HG02884 (cell line): ENCODE measurements around the gene RAD9A.
"Not testable (repeated sequence)": the region's sequence is repeated elsewhere in the genome, so short reads cannot be mapped to it uniquely, and the experiment has no call there.

Experiments used
- ATAC-seq: cut with Tn5 transposase; IDR thresholded peaks from one replicate; pipeline ENCODE4 v1.9.1; 2021; ENCODE audit warnings: mild to moderate bottlenecking, moderate library complexity; ENCODE audit not compliant: unreplicated experiment

Gene RAD9A

GRCh38 chr11:67422891-67423290 is 31.1 kb downstream of the RAD9A start:
- ATAC-seq = no peak

GRCh38 chr11:67423466-67423865 is 31.7 kb downstream of the RAD9A start:
- ATAC-seq = no peak

GRCh38 chr11:67423891-67424613 is 32.3 kb downstream of the RAD9A start:
- ATAC-seq = no peak

GRCh38 chr11:67427364-67427859 is 35.6 kb downstream of the RAD9A start:
- not testable (repeated sequence) for ATAC-seq

DNA sequence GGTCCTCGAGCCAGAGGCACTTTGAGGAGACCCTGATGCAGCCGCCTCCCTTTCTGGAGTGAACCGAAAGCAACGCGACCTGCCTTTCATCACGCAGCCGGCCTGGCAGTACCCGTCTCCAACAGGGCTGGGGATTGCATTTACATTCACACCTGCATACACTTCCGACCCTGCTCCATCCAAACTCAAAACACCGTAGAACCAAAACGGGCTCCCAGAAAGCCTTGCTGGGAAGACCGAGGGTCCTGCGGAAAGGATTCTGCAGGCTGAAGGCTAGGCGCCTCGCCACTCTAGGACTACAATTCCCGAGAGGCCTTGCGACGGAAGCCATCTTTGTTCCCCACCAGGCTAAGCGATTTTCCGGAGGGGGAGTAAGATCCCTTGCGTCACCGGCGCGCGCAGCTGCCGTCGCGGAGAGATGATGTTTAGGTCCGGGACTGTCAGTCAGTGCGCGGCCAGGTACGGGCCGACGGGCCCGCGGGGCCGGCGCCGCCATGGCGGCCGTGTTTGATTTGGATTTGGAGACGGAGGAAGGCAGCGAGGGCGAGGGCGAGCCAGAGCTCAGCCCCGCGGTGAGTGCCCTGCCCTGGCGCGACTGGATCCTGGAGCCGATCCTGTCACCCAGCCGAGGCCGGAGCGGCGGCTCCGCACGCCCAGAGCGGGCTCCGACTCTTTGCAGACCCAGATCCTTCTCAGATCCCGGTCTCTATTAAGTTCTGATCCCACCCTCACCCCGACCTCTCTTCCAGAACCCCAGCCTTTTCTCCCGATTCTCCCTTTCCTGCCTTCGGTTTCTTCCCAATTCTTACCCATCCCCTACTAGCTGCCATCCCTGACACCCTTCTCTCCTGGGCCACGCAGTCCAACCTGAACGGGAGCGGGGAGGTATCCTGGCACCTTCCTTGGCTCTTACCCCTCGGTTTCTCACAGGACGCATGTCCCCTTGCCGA is 36.5 kb downstream of the RAD9A start, which contains the start of gene RPS6KB2:
Gene RPS6KB2, plus strand, starts transcription at position 443 of the 950 bp plus-strand sequence. Its CDS starts 52 bp downstream, at position 495.
- peak; percentile 64 for ATAC-seq

DNA sequence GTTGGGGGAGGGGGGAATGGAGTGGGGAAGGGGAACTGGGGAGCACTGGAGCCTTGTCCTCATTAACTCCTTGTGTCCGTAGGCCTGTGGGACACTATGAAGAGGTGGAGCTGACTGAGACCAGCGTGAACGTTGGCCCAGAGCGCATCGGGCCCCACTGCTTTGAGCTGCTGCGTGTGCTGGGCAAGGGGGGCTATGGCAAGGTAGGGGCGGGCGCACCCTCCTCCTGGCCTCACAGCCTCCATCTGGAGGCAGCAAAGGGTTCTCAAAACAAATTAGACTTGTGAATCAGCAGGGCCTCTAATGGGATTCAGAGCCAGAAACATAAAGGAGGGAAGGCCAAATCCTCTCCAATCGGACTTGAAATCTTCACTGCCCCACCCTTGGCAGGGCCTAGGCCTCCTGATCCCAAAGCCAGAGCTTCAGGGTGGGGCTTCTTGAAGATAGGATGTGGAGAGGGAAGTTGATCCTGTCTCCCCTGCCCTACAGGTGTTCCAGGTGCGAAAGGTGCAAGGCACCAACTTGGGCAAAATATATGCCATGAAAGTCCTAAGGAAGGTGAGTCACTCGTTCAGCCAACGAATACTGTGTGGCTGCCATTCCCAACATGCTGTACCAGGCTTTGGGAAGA is 37.4 kb downstream of the RAD9A start:
- no peak for ATAC-seq

GRCh38 chr11:67429722-67430121 is 37.9 kb downstream of the RAD9A start:
- no peak for ATAC-seq

GRCh38 chr11:67431346-67432249 is 39.8 kb downstream of the RAD9A start:
- ATAC-seq = no peak

DNA sequence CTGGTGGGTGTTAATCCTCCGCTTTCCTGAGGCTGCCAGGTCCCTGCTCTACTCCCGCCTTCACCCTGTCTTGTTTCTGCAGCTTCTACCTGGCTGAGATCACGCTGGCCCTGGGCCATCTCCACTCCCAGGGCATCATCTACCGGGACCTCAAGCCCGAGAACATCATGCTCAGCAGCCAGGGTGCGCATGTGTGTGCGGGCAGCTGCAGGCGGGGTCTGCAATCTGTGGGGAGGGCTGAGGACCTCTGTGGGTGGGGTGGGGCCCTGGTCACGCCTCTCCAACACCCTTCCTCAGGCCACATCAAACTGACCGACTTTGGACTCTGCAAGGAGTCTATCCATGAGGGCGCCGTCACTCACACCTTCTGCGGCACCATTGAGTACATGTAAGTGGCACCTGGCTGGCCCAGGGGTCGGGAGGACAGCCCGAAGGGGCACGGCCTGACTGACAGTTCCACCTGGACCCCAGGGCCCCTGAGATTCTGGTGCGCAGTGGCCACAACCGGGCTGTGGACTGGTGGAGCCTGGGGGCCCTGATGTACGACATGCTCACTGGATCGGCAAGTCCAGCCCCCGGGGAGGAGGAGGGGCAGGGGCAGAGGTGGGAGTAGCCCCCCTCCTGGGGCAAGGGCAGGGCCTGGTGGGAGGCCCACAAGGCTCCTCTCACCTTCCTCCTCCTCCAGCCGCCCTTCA is 41.0 kb downstream of the RAD9A start:
- ATAC-seq = no peak

DNA sequence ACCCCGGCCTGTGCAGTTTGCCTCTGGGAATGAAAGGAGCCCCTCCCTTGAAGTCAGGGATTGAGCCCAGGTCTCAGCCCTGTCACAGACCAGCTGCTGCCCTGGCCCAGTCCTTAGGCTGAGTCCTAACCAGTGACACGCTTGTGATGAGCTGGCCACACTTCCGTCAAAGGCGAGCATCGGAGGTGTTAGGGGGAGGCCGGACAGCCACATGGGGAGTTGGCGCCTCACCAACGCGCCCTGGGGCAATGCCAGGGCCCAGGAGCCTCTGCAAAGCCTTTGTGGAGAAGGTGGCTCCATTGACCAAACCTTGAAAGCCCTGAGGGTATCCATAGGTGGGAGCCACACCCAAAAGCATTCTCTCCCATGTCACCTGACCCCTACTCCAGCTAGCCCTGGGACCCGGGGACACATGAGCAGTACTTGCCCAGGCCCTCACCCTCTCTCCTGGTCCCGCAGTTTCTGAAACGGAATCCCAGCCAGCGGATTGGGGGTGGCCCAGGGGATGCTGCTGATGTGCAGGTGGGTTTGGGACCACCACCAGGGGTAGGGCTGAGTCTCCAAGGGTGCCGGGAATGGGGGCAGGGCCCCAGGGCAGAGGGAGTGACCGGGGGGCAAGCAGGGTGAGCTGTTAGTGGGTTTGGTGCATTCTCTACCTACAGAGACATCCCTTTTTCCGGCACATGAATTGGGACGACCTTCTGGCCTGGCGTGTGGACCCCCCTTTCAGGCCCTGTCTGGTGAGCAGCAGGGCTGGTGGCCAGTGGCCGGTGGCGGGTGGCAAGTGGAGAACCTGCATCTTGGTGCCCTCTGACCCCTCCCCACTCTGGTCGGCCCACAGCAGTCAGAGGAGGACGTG is 42.0 kb downstream of the RAD9A start:
- no peak for ATAC-seq

DNA sequence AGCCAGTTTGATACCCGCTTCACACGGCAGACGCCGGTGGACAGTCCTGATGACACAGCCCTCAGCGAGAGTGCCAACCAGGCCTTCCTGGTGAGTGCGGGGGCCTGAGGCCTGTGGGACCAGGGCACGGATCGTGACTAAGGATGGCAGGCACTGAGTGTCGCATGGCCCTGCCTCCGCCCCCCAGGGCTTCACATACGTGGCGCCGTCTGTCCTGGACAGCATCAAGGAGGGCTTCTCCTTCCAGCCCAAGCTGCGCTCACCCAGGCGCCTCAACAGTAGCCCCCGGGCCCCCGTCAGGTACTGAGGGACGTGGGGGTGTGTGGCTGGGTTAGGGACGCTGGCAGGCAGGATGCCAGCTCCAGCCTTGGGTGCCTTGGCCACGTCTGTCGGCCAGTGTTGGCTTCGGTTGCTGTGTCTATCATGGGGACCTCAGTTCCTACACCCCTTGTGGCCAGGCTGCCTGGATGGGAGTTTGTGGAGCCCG is 42.7 kb downstream of the RAD9A start:
- ATAC-seq = no peak

DNA sequence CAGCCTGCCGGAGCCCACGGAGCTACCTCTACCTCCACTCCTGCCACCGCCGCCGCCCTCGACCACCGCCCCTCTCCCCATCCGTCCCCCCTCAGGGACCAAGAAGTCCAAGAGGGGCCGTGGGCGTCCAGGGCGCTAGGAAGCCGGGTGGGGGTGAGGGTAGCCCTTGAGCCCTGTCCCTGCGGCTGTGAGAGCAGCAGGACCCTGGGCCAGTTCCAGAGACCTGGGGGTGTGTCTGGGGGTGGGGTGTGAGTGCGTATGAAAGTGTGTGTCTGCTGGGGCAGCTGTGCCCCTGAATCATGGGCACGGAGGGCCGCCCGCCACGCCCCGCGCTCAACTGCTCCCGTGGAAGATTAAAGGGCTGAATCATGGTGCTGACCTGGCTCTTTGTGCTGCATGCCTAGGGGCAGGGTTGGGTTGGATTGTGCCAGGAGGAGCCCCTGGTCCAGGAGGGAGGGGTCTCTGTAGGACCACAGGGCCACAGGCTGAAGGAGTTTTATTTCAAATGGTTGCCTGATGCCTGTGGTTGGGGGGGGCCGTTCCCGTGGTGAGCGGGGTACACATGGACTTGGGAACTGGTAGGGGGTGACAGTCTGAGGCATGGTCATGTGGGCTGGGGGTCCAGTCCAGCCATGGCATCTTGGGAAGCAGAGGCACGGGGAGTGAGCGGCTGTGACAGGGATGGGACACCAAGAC is 43.4 kb downstream of the RAD9A start:
- ATAC-seq = no peak

GRCh38 chr11:67435727-67436458 is 44.1 kb downstream of the RAD9A start:
- no peak for ATAC-seq

- peak; percentile 45 for ATAC-seq
Measured at GRCh38 chr11:67436459-67437081, 44.8 kb downstream of the RAD9A start.

GRCh38 chr11:67437082-67437808 is 45.5 kb downstream of the RAD9A start, which contains the start of gene PTPRCAP:
PTPRCAP (minus strand) TSS chr11:67437682; CDS start chr11:67437619, 63 bp downstream.
- no peak for ATAC-seq

DNA sequence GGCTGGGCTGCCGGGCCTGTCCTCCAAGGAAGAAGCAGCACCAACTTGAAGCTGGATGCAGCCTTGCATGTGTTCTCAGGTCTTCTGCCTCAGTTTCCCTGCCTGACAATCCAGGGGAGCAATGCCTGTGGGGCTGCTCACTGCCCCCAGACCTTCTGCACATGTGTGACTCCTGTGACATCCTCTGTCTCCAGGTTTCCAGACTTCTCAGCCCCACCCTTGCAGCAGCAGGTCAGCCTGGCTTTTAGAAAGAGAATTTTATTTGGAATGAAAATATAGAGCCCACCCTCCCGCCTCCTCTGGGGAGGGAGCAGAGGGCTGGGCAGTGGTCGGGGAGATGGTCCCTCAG is 46.0 kb downstream of the RAD9A start:
- ATAC-seq = no peak
